ENCODE data around the gene ACKR1.

Gene ACKR1

DNA sequence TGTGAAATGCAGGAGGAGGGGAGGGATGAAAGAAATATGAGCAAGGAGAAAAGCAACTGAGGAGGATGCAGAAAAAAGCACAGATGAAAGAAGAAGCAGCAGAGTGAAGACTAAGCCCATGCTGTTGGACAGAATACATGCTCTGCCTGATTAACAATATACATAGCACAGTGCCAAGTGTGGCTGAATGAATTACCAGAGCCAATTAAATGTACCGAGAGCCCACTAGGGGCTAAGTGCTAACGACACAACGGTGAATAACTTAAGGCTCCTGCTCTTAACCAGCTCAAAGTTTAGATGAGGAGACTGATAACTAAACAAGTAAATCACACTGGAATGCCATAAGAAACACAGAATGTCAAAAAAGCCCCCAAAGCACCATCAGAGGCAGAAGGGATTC, 17.6 kb upstream of the ACKR1 start:
- no peak for DNase-seq (ENCODE audit: low read depth, low spot score)

DNA sequence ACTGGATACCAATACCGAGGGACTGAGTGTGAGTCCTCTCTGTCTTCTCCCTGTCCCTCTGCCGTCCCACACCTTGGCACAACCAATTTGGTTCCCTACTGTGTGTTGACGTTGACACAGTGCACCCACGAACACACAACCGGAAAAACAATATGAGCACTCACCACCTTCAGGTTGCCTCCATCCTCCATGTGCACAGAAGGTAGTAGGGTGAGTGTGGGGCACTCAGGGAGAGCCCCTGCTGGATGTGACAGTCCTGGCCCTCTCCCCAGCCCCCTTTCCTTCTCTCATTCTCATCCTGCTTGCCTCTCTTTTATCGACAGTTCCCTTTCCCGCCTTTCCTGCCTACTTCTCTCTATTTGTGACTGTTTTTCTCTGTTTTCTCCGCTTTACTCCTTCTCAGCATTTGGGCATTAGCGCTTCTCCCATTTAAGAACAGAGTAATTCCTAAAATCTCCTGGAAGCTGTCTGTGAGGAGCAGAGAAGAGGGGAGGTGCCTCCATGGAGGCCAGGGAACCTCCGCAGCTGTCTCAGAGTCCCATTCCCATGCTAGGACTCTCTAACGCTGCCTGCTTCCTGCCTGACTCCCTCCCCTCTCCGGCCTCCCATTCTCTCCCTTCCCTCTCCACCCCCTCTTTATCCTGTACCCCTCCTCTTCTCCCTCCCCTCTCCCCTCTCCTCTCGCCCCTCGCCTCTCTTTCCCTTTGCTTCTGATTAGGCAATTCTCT, 16.9 kb upstream of the ACKR1 start:
- DNase-seq (ENCODE audit: low read depth, low spot score) = no peak

DNA sequence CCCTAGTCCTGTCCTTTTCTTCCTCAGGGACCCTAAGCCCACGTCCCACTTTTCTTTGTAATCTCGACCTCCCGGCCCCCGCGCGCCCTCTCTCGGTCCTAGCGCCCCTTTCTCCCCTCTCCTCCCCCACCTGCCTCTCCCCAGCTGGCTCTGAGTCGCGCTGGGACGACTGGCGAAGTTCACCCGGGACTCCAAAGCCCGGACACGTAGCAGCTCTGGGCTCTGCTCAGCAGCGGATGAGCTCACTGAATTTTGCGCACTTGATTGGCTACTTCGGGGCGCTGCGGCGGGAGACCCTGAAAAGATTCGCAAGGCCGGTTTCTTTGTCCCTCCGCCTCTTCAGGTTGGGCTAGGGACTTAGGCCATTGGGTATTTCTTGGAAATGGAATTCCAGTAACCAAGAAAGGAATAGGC, 16.3 kb upstream of the ACKR1 start:
- DNase-seq (ENCODE audit: low read depth, low spot score) = no peak

DNA sequence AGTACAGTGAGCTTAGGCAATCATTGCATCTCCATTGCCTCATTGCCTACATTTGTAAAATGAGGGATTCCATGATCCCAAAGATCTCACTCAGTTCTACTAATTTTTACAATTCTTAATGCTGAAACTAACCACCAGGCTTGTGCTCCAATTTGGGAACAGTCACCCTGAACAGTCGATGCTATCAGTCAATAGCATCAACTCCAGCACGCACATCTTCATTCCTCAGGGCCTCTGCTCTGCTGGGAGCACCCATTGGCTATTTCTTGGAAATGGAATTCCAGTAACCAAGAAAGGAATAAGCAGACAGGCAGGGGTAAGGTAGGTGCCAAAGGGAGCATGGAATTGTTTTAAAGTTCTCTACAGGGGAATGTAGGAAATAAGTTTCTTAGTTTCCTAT, 14.2 kb upstream of the ACKR1 start:
- DNase-seq (ENCODE audit: low read depth, low spot score) = no peak

DNA sequence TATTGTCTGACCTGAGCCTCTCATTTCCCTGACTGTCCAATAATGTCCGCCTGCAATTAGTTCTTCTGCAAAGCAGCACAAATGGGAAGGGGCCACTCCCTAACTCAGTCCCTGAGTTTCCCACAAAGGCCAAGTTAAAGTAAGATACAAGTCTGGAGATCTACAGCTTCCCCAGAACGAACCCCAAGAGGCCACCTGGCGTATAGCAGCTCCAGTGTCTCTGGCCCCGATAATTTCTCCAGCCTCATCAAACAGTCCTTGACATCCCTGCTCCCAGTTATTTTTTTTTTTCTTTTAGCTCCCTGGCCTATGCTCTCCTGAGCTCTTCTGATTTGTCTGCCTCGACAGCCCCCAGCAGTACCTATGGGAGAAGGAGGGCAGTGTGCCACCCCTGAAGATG, 8.1 kb upstream of the ACKR1 start:
- DNase-seq (ENCODE audit: low read depth, low spot score) = no peak

DNA sequence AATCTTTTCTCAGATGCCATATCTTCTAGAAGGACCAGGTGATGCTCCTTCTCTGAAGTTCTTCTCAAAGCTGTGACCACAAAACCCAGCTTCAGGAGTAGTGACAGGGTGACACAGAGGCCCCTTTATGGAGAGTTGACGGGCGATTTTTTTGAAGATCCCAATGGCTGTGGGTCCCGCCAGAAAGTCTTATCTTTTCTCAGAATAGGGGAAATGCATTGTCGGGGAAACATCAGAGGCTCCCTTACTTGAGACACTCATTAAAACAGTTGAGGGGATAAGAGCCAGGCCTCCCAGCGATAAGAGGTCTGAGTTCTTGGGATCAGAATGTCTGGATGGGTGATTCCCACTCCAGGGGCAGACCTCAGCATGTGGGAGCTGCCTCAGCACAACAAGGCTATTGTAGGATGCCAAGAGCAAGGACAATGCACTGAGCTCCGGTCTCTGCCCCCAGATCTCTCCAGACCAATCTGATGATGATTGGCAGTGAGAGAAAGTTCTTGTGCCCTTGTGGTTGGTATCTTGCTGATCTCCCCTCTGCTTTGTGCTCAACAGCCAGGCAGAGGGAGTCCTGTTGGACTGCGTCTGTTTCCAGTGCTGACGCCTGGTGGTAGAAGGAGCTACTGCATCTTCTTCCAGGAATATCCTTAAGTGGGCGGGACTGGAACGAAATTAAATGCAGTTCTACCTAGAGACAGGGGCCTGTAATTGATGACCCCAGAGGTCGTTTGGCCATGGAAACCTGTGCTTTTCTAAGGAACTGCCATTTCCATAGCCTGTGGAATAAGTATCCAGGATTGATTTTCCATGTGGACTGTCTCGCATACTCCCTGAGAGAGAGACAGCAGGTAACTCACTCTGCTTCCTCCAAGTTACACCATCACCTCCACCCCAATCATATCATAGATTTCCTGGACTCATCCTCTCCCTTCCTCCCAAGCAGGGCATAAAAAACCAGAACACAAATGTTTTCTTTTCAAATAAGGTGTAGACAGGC, 6.8 kb upstream of the ACKR1 start:
- no peak for DNase-seq (ENCODE audit: low read depth, low spot score)

DNA sequence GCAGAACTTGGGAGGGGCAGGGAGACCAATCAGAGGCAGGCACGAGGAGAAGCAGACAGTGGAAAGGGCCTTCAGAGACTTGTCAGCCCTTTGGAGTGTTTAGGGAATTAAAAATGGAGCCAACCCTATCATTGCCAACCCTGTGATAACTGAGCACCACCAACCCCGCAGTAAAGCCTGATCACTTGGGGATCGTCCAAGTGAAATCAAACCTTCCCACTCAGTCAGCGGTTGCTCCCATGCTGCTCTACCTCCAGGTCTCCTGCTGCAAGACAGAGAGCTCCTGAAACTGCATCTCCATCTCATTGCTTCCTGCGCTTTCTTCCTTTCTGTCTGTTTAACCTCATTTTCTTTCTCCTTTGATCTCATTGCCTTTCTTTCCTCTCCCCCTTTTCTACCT, 4.8 kb upstream of the ACKR1 start:
- no peak for DNase-seq (ENCODE audit: low read depth, low spot score)

DNA sequence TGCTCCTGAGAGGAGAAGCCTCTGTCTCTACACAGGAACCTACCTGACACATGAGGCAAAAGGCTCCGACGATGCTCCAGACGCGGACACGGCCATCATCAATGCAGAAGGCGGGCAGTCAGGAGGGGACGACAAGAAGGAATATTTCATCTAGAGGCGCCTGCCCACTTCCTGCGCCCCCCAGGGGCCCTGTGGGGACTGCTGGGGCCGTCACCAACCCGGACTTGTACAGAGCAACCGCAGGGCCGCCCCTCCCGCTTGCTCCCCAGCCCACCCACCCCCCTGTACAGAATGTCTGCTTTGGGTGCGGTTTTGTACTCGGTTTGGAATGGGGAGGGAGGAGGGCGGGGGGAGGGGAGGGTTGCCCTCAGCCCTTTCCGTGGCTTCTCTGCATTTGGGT, 3.9 kb upstream of the ACKR1 start:
- DNase-seq (ENCODE audit: low read depth, low spot score) = no peak

DNA sequence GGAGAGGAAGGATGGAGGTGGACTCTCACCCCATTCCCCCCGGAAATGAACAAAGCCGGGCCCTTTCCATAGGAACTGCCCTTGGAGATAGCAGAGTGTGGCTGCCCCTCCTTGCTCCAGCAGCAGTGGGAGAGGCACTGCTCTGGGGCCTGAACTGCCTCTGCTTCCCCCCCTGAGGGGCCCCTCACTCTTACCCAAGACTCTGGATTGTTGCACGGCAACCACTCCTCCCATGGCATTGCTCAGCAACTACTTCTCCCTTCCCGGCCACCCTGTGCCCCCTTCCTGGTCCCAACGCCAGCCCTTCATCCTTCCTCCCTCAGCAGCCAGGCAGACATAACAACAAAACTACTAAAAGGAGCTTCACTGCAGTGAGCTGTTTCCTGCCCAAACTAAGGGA, 3.0 kb upstream of the ACKR1 start:
- no peak for DNase-seq (ENCODE audit: low read depth, low spot score)

DNA sequence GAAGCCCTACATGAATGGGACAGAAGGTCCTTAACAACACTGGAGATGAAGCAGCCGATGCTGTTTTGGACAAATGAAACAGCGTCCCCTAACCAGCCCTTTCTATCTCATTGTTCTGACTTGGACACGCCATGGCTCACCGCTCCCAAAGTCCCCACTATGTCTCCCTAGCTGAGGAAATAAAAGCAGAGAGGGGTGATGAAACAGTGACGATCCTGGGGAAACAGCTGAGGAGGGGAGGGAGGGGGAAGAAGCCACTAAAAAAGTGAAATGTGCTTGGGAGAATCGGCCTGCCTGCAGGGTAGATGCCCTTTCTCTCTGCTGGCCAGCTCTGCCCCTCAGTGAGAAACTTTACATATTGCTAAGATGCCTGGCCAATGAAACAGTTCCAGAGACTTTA, 1.1 kb upstream of the ACKR1 start:
- DNase-seq (ENCODE audit: low read depth, low spot score) = no peak

DNA sequence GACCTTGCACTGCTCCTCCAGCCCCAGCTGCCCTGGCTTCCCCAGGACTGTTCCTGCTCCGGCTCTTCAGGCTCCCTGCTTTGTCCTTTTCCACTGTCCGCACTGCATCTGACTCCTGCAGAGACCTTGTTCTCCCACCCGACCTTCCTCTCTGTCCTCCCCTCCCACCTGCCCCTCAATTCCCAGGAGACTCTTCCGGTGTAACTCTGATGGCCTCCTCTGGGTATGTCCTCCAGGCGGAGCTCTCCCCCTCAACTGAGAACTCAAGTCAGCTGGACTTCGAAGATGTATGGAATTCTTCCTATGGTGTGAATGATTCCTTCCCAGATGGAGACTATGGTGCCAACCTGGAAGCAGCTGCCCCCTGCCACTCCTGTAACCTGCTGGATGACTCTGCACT, 550 bp downstream of the ACKR1 start:
- no peak for DNase-seq (ENCODE audit: low read depth, low spot score)

DNA sequence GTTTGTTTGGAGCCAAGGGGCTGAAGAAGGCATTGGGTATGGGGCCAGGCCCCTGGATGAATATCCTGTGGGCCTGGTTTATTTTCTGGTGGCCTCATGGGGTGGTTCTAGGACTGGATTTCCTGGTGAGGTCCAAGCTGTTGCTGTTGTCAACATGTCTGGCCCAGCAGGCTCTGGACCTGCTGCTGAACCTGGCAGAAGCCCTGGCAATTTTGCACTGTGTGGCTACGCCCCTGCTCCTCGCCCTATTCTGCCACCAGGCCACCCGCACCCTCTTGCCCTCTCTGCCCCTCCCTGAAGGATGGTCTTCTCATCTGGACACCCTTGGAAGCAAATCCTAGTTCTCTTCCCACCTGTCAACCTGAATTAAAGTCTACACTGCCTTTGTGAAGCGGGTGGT, 1.4 kb downstream of the ACKR1 start:
- DNase-seq (ENCODE audit: low read depth, low spot score) = no peak

DNA sequence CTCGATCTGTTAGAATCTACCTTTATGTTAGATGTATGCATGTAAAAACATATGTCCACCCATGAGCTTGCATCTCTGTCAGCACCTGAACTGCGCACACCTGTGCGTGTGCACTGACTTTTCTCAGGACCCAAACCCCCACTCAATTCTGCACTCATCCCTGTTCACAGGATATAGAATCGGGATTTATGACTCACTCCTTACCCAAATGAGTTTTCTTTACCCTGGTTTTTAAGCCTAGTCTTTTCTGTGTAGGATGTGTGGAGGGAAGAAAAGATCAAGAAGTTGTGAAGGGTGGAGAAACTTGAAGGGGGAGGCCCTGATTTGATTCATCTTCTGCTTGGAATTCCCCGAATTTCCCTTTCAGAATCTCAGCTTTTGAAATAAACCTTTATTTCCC, 2.4 kb downstream of the ACKR1 start:
- DNase-seq (ENCODE audit: low read depth, low spot score) = no peak

DNA sequence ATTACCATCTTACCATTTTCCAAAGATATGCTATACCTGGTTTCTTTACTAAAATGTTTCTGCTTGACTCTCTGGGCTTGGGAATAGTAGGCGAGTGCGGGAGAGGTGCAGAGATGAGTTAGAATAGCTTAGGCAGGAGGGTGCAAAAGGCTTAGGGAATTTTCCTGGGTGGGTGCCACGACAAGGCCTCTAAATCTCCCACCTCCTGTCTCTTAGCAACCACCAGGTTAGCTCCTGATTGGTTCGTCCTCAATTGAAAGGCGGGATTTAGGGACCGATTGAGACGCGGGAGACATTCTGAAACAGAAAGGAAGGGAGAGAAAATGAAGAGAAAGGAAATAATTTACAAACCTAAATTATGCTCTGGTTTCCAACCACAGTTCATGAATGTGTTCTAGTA, 3.1 kb downstream of the ACKR1 start:
- no peak for DNase-seq (ENCODE audit: low read depth, low spot score)

DNA sequence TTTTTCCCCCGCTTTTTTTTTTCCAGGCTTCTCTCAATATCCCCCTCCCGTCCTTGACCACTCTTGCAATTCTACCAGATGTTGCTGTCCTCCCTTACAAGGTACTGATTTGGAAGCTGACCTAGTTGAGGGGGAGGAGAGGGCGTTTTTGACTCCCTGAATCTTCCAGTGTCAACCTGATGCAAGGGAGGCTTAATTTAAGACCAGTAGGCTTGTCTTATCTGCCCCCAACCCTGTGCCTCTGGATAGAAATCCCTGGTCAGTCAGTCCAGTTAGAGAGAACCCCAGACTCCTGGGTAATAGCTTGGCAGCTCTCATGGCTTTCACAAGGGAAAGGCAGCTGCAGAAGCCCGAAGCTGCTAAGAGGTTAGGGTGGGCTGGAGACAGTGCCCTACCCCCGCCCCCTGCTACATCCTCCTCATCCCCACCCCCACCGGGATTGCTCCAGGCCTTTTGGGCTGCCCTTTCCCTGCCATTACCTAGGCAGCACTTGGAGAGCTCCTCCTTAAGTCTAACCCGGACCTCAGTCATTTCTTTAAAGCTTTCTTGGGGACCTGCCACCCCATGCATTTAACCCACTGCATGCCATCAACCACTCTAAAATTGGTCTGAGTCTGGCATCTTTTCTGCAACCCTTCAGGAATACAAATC, 3.6 kb downstream of the ACKR1 start:
- DNase-seq (ENCODE audit: low read depth, low spot score) = no peak

DNA sequence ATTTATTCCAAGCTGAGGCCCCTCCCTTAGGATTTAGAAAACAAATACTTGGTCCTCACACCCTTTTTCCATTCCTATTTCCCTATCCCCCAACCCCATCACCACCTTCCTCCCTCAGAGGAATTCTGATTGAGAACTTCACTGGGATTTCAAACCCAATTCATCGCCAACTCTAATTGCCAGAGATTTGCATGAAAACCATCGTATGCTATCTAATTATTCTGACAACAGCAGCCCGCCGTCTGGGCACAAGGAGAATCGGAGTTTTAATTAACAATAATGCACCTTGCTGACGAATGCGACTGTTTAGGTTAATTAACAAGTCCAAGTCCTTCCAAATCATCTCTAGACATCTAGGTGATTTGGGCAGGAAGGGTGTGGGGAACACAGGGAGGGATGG, 4.4 kb downstream of the ACKR1 start:
- no peak for DNase-seq (ENCODE audit: low read depth, low spot score)

DNA sequence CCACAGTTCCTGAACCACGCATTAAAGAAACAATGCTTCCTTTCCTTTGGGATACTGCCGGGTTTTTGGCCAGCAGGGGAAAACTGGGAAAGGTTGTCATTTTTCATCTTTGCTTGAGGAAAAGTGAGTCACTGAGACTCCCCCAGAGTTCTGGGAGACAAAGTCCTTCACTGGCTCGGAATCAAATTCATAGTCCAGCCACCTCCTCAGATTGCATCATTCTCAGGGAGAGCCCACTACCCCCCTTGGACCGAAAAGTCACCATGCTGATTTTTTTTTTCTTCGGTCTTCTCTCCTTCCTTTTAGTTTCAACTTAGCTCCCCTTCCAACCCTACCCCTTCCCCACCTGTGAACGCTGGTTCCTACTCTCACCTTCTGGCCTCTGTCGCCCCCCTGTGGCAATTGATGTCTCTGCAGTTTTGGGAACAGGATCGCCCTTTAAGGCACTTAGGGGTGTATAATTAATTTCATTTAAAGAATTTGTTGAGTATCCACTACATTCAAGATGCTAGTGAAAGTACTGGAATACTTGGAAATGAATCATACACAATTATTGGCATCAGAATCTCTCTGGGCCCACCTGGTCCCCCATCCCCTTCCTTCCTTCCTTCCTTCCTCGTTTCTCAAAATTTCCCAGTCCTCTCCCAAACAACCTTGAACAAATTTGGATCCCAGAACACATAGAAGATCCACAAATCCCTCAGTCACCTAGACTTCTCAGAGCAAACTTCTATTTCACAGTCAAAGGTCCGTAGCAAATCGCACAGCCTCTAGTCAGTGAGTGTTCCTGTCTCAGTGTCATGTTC, 6.9 kb downstream of the ACKR1 start:
- peak; percentile 14 for DNase-seq (ENCODE audit: low read depth, low spot score)

DNA sequence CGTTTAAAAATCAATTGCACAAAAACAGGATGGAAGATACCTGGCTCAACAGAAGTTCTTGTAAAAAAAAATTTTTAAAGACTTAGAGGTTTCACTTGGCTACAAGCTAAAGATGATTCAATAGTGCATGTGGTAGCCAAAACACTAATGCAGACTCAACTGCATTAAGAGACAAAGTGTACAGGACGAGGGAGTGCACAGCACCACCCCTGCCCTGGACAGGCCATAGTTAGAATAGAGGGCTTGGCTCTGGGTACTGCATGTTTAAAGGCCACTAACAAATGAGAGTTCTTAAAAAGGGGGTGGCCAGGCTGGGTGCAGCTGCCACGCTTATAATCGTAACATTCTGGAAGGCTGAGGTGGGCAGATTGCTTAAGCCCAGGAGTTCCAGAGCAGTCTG, 7.9 kb downstream of the ACKR1 start:
- no peak for DNase-seq (ENCODE audit: low read depth, low spot score)

DNA sequence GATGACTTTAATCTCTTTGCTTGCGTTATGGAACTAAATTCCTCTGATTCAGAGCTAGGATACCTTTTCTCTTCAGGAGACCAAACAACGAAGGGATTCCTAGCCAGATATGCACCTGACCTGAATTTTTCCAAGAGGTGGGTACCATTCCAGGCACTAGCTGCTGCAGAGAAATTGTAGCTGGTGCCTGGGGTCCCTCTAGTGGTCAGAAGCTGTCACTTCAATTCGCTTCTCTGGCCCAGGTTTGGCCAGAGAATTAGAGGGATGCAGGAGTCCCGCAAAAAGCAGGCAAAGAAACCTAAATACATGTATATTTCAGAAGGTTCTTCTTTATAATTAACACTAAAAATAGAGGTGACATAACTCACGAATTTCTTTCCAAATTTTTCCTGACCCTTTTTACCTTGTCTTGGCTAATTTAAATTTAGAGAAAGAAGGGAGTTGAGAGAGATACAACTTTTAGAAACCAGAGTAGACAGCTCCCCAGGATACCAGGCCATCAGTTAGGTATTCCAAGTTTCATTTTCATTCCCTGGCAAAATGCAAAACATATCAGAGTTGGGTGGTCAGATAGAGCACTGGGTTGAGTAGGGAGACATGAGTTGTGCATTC, 9.6 kb downstream of the ACKR1 start:
- DNase-seq (ENCODE audit: low read depth, low spot score) = no peak

DNA sequence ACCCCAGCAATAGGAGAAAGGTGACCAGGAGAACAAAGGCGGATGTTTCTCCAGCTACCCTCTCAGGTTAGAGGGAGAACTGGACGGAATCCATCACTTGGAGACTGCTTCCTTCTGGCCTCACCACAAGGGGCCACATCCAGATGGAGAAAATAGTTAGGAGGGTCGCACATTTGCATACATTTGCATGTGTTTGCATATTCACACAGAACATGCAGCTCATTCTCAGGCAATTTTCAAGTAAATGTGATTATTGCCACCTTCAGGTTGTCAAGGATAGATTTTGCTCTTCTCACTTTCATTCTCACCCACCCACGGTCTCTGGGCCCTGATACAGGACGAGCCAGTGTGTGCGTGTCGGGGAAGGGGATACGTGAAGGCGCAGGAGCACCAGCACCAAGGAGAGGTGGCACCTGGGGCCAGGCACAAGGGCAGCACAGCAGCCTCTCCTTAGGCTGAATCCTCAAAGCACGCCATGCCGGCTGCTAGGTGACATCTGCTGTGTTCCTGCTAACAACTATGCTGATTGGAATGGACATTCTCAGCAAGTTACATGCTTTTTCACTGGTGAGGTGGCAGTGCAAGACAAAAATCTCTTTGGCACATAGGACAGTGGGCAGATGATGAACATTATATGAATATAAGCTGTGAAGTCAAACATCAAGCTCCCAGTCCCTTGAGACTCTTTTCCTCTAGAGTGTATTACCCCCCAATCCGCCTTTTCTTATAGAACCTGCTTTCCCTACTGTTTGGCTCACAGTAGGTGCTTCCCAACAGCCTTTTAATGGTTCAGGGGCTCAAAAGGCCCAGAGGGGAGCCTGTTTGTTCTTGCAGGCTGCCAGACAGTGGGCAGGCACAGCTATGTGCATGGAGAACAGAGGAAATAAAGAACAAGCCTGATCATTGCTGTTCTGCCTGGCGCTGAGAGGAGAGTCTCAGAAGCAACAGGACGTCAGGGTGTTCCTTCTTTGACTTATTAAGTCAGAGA, 14.3 kb downstream of the ACKR1 start:
- no peak for DNase-seq (ENCODE audit: low read depth, low spot score)

All from activated CD4-positive, CD25-positive, alpha-beta regulatory T cell treated with anti-CD3 and anti-CD28 coated beads, Interleukin-2, amount 50 U/mL, for 16 hours (primary cell).